ENCODE measurements around the gene LMF1. TPM values are rescaled to one million over a fixed set of nuclear protein-coding genes. Genes with fewer than 3 reads are reported as not detected.

Gene LMF1
- total RNA-seq, 1 donor from 2014 or later, result 10.2 TPM

GRCh38 chr16:918068-918467, 52.7 kb downstream of the LMF1 start:
- DNase-seq (ENCODE audit: low spot score in 2 of 2) (no peak), FAIRE-seq (no peak)

GRCh38 chr16:917591-918061, 53.2 kb downstream of the LMF1 start:
- no peak for DNase-seq (ENCODE audit: low spot score in 2 of 2)
- FAIRE-seq, result no peak

GRCh38 chr16:916035-916799, 54.6 kb downstream of the LMF1 start:
- FAIRE-seq (no peak), DNase-seq (ENCODE audit: low spot score in 2 of 2) (no peak)

GRCh38 chr16:915546-915945, 55.2 kb downstream of the LMF1 start:
- DNase-seq (ENCODE audit: low spot score in 2 of 2) (no peak), FAIRE-seq (no peak)

- DNase-seq (ENCODE audit: low spot score in 2 of 2) (no peak), FAIRE-seq (no peak)
Measured at GRCh38 chr16:914440-914839, 56.3 kb downstream of the LMF1 start.

GRCh38 chr16:913817-914439, 56.9 kb downstream of the LMF1 start:
- DNase-seq (ENCODE audit: low spot score in 2 of 2) (no peak), FAIRE-seq (no peak)

- FAIRE-seq, result no peak
- DNase-seq (ENCODE audit: low spot score in 2 of 2), result peak in 1 of 2 donors; percentile 81
Measured at GRCh38 chr16:912684-913613, 57.8 kb downstream of the LMF1 start.

GRCh38 chr16:912322-912683, 58.5 kb downstream of the LMF1 start:
- FAIRE-seq, result no peak
- DNase-seq (ENCODE audit: low spot score in 2 of 2), result no peak

GRCh38 chr16:911604-912321, 59.0 kb downstream of the LMF1 start:
- no peak for DNase-seq (ENCODE audit: low spot score in 2 of 2)
- no peak for FAIRE-seq

GRCh38 chr16:911101-911500, 59.7 kb downstream of the LMF1 start:
- no peak for DNase-seq (ENCODE audit: low spot score in 2 of 2)
- no peak for FAIRE-seq

- DNase-seq (ENCODE audit: low spot score in 2 of 2) (no peak), FAIRE-seq (no peak)
Measured at GRCh38 chr16:910181-910580, 60.6 kb downstream of the LMF1 start.

- FAIRE-seq (no peak), DNase-seq (ENCODE audit: low spot score in 2 of 2) (no peak)
Measured at GRCh38 chr16:909281-910000, 61.3 kb downstream of the LMF1 start.

- no peak for FAIRE-seq
- DNase-seq (ENCODE audit: low spot score in 2 of 2), result no peak
Measured at GRCh38 chr16:908526-909155, 62.1 kb downstream of the LMF1 start.

- DNase-seq (ENCODE audit: low spot score in 2 of 2), result no peak
- FAIRE-seq, result no peak
Measured at GRCh38 chr16:907842-908241, 62.9 kb downstream of the LMF1 start.

- DNase-seq (ENCODE audit: low spot score in 2 of 2) (no peak), FAIRE-seq (no peak)
Measured at GRCh38 chr16:907361-907760, 63.4 kb downstream of the LMF1 start.

- FAIRE-seq (no peak), DNase-seq (ENCODE audit: low spot score in 2 of 2) (no peak)
Measured at GRCh38 chr16:906296-906695, 64.5 kb downstream of the LMF1 start.

GRCh38 chr16:901715-902601, 68.8 kb downstream of the LMF1 start:
- DNase-seq (ENCODE audit: low spot score in 2 of 2), result no peak
- no peak for FAIRE-seq

- FAIRE-seq (no peak), DNase-seq (ENCODE audit: low spot score in 2 of 2) (no peak)
Measured at GRCh38 chr16:901149-901548, 69.6 kb downstream of the LMF1 start.

Data from frontal cortex (tissue), 4 donors.